ENCODE data around the gene APBA2.

Gene APBA2

GRCh38 chr15:28957606-28958498, 72.1 kb downstream of the APBA2 start:
- no peak for DNase-seq (ENCODE audit: low read depth, low spot score)

DNA sequence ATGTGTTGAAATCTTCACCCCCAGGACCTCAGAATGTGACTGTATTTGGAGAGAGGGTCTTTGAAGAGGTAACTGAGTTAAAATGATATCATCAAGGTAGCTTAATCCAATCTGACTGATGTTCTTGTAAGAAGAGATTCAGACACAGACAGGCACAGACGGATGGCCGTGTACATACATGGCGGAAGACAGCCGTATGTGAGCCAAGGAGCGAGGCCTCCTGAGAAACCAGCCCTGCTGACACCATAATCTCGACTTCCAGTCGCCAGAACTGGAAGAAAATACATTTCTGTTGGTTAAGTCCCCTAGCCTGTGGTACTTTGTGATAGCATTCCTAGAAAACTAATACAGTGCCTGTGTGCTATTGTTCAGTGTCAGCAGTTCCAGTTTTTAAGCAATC, 73.6 kb downstream of the APBA2 start:
- no peak for DNase-seq (ENCODE audit: low read depth, low spot score)

GRCh38 chr15:28960979-28961378, 75.2 kb downstream of the APBA2 start:
- DNase-seq (ENCODE audit: low read depth, low spot score): no peak

GRCh38 chr15:28961391-28961790, 75.6 kb downstream of the APBA2 start:
- DNase-seq (ENCODE audit: low read depth, low spot score): no peak

DNA sequence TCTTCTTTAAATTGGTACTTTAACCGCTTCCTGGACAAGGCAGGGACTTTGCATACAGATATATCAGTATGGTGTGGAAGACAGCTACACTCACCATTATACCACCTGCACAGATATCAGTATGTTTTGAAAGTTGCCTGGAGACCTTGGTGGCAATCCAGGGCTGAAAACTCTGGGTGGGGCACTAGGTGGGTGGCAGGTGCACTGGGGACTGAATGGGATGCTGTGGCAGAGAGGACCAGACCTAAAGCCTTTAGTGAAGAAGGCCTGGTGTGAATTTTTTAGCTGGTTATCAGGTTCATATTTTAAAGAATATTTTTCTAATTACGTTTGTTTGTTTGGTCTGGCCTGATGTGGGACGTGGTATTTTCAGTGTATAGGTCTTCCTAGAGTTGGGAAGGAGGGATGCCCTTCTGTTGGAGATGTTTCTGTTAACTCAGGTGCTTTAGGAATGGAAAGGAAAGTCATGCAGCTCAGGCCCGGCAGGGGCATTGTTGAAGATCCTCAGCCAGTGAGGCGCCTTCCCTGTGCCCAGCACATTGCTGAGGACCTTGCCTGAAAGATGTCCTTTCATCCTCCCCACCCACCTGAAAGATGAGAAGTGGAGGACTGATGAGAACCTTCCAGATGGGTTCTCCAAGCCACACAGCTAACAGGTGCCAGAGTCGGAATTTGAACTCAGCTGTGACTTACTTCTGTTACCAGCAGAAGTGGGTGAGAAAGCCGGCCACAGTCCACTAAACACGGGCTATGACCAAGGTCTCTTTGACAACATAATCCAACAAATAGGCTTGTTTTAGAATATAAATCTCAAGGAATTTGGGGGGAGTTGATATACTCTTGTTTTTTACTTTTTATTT, 77.3 kb downstream of the APBA2 start:
- no peak for DNase-seq (ENCODE audit: low read depth, low spot score)

DNA sequence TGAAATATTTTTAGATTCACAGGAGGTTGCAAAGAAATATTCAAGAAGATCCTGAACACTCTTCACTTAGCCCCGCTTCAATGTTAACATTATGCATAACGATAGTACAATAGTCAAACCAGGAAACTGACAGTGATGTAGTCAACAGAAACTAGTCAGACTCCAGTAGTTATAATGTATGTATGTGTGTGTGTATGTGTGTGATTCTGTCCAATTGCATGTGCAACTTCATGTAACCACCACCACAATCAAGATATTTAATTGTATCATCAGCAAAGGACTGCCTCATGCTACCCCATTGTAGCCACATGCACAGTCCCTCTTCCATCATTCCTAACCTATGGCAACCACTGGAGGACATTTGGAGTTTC, 77.9 kb downstream of the APBA2 start:
- no peak for DNase-seq (ENCODE audit: low read depth, low spot score)

GRCh38 chr15:28964098-28964497, 78.3 kb downstream of the APBA2 start:
- no peak for DNase-seq (ENCODE audit: low read depth, low spot score)

DNA sequence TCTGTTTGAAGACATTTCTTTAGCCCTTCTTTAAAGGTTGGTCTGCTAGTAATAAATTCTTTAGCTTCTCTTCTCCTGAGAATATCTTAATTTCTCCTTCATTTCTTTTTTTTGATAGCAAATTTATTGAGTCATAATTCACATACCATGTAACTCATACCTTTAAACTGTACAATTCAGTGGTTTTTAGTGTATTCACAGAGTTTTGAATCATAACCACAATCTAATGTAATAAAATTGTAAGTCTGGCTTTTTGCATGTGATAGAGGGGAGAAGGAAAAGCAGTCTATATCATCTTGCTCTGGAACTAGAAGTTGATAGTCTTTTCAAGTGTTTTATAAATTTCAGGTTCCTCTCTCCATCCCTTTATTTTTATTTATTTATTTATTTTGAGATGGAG, 81.3 kb downstream of the APBA2 start:
- no peak for DNase-seq (ENCODE audit: low read depth, low spot score)

DNA sequence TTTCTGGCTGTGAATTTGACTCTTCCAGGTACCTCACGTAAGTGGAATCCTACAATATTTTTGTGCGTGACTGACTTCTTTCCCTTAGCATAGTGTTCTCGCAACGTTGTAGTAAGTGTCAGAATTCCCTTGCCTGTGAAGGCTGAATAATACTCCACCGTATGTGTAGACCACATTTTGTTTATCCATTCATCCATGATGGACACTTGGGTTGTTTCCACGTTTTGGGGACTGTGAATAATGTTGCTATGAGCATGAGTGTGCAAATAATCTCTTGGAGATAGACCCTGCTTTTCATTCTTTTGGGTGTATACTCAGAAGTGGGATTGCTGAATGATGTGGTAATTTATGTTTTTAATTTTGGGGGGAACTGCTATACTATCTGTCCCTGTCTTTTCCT, 82.2 kb downstream of the APBA2 start:
- no peak for DNase-seq (ENCODE audit: low read depth, low spot score)

DNA sequence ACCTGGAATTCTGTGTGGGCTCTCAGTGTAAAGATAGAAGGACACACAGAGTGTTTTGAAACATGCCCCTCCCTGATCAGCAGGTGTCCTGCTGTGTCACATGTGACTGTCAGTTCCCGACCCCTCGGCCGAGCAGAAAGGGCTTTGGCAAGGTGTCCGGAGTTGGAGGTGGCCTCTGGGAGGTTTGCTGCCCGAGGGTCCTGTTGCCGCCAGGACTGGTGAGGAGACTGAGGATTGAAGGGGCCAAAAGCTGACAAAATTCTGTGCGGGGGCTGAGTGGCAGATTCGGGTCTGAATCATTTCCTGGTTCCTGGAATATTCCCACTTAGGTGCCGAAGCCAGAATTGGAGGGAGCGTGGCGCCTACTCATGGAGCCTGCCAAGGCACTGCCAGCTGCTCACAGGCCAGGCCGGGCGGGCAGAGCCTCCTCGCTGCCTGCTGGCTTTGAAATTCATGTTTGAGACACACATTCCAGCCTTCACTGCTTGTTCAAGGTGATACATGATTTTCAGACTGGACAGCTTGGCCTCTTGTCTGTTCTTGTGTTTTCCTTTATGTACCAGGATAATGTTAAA, 83.8 kb downstream of the APBA2 start:
- DNase-seq (ENCODE audit: low read depth, low spot score): no peak

DNA sequence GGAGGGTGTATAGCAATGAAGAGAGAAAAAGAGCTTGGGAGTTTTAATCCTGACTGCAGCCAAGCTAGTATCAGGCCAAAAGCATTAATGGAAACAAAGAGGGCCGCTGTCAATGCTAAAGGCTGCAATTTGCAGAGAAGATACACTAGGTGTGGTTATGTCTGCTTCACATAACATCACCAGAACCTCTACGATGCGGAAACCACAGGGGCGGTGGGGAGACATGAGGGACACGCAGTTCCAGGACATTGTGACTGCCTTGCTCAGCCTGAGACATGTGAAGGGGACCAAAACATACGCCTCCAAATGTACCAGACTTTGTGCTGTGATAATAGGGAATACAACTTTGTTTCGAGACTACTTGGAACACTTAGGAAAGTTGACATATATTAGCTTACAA, 88.4 kb downstream of the APBA2 start:
- DNase-seq (ENCODE audit: low read depth, low spot score): no peak

- DNase-seq (ENCODE audit: low read depth, low spot score): no peak
Observed at GRCh38 chr15:28975766-28976179, 90.0 kb downstream of the APBA2 start.

GRCh38 chr15:28977377-28978010, 91.7 kb downstream of the APBA2 start:
- peak; percentile 77 for DNase-seq (ENCODE audit: low read depth, low spot score)

DNA sequence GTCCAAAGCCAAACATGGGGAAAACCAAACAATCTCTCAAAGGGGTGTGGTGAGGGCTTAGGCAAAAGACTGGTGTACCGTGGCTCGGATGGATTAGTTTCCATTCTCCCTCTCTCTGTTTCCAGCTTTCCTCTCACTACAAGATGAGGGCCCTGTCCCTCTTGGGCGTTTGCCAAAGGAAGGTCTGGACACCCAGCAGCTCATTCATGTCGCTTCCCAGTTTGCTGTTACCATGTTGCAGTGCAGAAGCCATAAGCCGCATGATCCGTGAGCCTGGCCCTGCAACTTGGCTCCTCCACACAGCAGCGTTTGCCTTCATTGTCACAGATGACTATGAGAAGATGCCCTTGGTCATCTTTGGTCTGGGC, 92.2 kb downstream of the APBA2 start:
- DNase-seq (ENCODE audit: low read depth, low spot score): no peak

- DNase-seq (ENCODE audit: low read depth, low spot score): no peak
Observed at GRCh38 chr15:28978661-28979060, 92.9 kb downstream of the APBA2 start.

- no peak for DNase-seq (ENCODE audit: low read depth, low spot score)
Observed at GRCh38 chr15:28979208-28979841, 93.6 kb downstream of the APBA2 start.

GRCh38 chr15:28980709-28981350, 95.1 kb downstream of the APBA2 start:
- DNase-seq (ENCODE audit: low read depth, low spot score): no peak

DNA sequence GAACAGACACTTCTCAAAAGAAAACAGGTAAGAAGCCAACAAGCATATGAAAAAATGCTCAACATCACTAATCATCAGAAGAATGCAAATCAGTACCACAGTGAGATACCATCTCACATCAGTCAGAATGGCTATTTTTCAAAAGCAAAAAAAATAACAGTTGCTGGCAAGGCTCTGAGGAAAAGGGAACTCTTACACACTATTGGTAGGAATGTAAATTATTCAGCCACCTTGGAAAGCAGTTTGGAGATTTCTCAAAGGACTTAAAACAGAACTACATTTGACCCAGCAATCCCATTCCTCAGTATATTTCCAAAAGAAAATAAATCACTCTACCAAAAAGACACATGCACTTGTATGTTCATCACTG, 95.6 kb downstream of the APBA2 start:
- no peak for DNase-seq (ENCODE audit: low read depth, low spot score)

DNA sequence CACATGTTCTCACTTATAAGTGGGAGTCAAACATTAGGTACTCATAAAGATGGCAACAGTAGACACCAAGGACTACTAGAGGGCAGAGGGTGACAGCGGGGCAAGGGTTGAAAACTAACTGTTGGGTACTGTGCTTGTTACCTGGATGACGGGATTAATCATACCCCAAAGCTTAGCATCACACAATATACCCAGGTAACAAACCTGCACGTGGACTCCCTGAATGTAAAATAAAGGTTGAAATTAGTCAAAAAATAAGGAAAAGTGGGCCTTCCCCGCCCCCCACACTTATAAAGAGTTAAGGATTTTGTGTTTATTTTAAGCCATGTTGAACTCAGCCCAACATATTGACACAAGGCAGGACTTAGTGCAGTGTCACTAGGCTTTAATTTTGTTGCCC, 96.1 kb downstream of the APBA2 start:
- no peak for DNase-seq (ENCODE audit: low read depth, low spot score)

- DNase-seq (ENCODE audit: low read depth, low spot score): no peak
Observed at GRCh38 chr15:28982886-28983285, 97.1 kb downstream of the APBA2 start.

All from smooth muscle cell of the brain vasculature (primary cell).